PFSK-1 (cell line): ENCODE data around the gene TRIM8.

Experiments
- FOXP2 ChIP-seq: optimal IDR thresholded peaks from 2 replicates; pipeline ENCODE3; 2011; ENCODE audit warnings: borderline replicate concordance, control low read depth, inconsistent platforms; ENCODE audit not compliant: insufficient read depth; ENCODE audit errors: extremely low read length, extremely low read depth
- POLR2AphosphoS5 ChIP-seq: IDR thresholded peaks from 2 replicates; pipeline ENCODE4 v1.6.1; 2012; ENCODE audit warnings: low read depth, mild to moderate bottlenecking, control low read depth, low read length, moderate library complexity
- REST ChIP-seq, 2 experiments: IDR thresholded peaks; 2 replicates each; pipeline versions ENCODE4 v1.6.1 to v1.8.0; 2011 to 2012; ENCODE audit warnings: low read depth in 2 of 2, low read length in 2 of 2, control low read depth in 1 of 2, inconsistent platforms in 1 of 2, mild to moderate bottlenecking in 1 of 2, moderate library complexity in 1 of 2; ENCODE audit not compliant: insufficient read depth in 1 of 2
- SIN3A ChIP-seq: IDR thresholded peaks from 2 replicates; pipeline ENCODE4 v1.6.1; 2012; ENCODE audit warnings: mild to moderate bottlenecking, low read length, moderate library complexity, borderline replicate concordance; ENCODE audit not compliant: insufficient read depth
- TAF1 ChIP-seq: IDR thresholded peaks from 2 replicates; pipeline ENCODE4 v1.6.1; 2012; ENCODE audit warnings: low read length, control low read depth, borderline replicate concordance; ENCODE audit not compliant: insufficient read depth

TRIM8 gene

GRCh38 chr10:102670871-102671434 is 26.7 kb downstream of the TRIM8 start:
- no peak for TF ChIP-seq SIN3A

- no peak for TF ChIP-seq REST (IDR thresholded peaks at IDR 0.05; ENCODE audit: insufficient read depth in 1 of 2, low read depth in 2 of 2, low read length in 2 of 2)
- no peak for TF ChIP-seq FOXP2
- no peak for TF ChIP-seq TAF1
- TF ChIP-seq SIN3A, result no peak
- TF ChIP-seq POLR2AphosphoS5, result no peak
These were observed 29.0 kb downstream of the TRIM8 start for GRCh38 chr10:102673236-102673818.

DNA sequence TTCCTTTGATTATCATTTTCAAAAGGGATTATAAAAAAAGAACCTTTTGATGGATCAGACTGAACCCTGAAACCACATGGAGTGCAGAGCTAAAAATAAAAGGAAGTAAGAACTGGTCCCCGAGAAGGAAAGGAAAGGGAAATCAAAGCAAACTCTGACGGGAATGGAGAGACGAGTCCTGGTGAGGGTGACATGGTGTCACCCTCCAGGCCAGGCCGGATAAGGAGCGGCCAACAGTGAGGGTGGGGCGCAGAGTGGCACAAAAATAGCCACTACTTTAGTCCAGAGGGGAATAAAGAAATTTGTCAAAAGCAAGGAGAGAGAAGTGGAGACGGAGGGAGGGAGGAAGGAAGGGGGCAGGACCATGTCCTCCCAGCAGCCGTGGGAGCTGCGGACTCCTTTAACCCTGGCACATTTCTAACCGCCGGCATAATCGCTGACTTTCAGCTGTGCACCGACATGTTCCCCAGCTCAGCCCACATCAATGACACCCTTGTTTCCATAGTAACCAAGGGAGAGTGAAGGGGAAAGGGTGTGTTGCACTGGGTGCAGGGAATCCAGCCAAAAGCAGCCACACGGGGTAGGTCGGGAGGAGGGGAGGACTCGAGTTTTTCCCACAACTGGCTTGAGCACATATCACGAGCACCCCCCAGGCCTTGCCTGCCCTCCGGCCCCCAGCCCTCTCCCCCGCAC is 29.7 kb downstream of the TRIM8 start:
- no peak for TF ChIP-seq REST (IDR thresholded peaks at IDR 0.05; ENCODE audit: insufficient read depth in 1 of 2, low read depth in 2 of 2, low read length in 2 of 2)

DNA sequence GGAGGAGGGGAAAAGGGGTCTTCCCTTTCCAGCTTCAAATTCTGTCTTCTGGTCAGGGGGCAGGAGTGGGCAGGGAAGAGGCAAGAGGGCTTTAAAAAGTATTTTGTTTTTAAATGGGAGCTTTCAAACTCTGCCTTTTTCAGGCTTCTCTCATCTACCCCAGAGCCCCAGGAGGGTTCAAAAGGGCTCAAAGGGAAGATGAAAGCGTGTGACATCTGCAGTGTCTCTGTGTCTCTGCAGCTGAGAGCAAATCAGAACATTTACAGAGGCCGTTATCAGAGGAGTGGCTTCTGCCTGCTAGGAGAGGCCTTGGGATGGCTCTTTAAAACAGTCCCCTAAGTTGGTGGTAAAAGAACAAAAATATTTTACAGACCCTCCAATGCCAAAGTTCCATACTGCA is 30.3 kb downstream of the TRIM8 start:
- TF ChIP-seq TAF1 (no peak), POLR2AphosphoS5 (no peak), SIN3A (no peak), REST (IDR thresholded peaks at IDR 0.05; ENCODE audit: insufficient read depth in 1 of 2, low read depth in 2 of 2, low read length in 2 of 2) (no peak), FOXP2 (no peak)

GRCh38 chr10:102675011-102675665 is 30.9 kb downstream of the TRIM8 start:
- no peak for TF ChIP-seq REST (IDR thresholded peaks at IDR 0.05; ENCODE audit: insufficient read depth in 1 of 2, low read depth in 2 of 2, low read length in 2 of 2)
- TF ChIP-seq POLR2AphosphoS5, result no peak
- TF ChIP-seq FOXP2, result no peak
- no peak for TF ChIP-seq TAF1
- no peak for TF ChIP-seq SIN3A
